ENCODE measurements around the gene TBC1D14. TPM values are rescaled to one million over a fixed set of nuclear protein-coding genes. Genes with fewer than 3 reads are reported as not detected.

TBC1D14 gene
- total RNA-seq, 1 experiment from 2014 or later = 50.2 TPM

DNA sequence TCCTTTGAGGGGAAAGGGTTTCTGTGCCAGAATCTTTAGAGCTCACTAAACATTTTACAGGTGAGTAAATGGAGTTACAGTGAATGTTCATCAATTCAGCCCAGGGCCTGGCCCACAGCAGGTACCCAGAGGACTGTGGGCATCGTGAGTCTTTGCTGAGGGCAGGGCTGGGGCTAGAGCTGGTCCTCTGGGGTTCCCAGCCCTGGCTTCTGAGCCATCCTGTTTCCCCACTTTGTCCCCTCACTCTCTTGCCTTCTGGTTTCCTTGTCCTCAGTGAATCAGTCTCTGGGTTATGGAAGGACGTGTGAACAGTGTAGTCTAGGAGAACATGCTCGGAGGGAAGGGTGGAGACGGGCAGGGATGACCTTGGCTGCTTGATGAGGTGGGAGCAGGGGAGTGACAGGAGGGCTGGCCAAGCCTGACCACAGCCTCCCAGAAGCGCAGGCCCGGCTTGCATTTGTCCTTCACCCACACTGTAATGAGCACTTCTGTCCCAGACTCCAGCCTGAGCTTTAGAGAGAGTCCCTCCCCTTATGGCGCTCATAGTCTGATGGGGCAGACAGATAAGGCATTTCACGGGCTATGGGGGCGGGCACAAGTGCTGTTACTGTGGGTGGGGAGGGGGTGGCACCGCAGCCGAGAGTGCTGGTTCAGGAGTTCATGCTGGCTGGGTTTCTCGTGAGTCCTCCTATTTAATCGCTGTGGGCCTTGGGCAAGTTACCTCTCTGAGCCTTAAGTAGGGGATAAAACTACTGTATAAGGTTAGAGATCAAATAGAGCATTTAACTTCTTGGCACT, 17.3 kb downstream of the TBC1D14 start:
- Histone ChIP-seq H3K27ac (ENCODE audit: insufficient read length, low read depth, low read length) (no peak overlapping the region), H3K9me3 (ENCODE audit: control insufficient read depth, low read depth, low read length) (no peaks in the 10 kb centered on the region), H4K8ac (replicated peaks; ENCODE audit: insufficient read length, low read depth, low read length) (no peak overlapping the region), H3K18ac (ENCODE audit: insufficient read length, low read depth, low read length) (no peak overlapping the region), H3K56ac (ENCODE audit: insufficient read length, low read depth, low read length) (no peak overlapping the region), H3K14ac (ENCODE audit: insufficient read depth, low read length) (no peak overlapping the region), H2BK5ac (ENCODE audit: insufficient read length, low read length) (no peak overlapping the region), H4K5ac (ENCODE audit: insufficient read length, low read depth, low read length) (no peak overlapping the region), H2BK120ac (ENCODE audit: low read depth, low read length, poor library complexity, severe bottlenecking) (no peak overlapping the region), H3T11ph (ENCODE audit: low read length) (no peak overlapping the region), H3K23me2 (ENCODE audit: insufficient read length, low read depth, low read length, poor library complexity, severe bottlenecking) (no peaks in the 10 kb centered on the region), H2AFZ (ENCODE audit: low read length) (no peak overlapping the region), H2BK12ac (ENCODE audit: insufficient read length, low read depth, low read length) (no peak overlapping the region), H3K4ac (ENCODE audit: low read depth, low read length) (no peak overlapping the region), H3K79me2 (ENCODE audit: insufficient read depth, low read length) (no peaks in the 10 kb centered on the region; the same call in 1 of the 2 replicates), H4K91ac (ENCODE audit: insufficient read length, low read depth, low read length) (no peak overlapping the region), H2AK5ac (ENCODE audit: insufficient read length, low read length) (no peak overlapping the region), H3K4me2 (ENCODE audit: insufficient read depth, insufficient read length, low read length) (no peak overlapping the region), H2BK20ac (ENCODE audit: low read depth, low read length, poor library complexity, severe bottlenecking) (no peak overlapping the region), H3K9ac (ENCODE audit: extremely low read depth, insufficient read length, low read length) (no peak overlapping the region), H2BK15ac (ENCODE audit: low read depth, low read length) (no peak overlapping the region), H3K27me3 (ENCODE audit: insufficient read depth, low read length) (no peaks in the 10 kb centered on the region), H3K4me1 (ENCODE audit: insufficient read depth, low read length) (no peaks in the 10 kb centered on the region), H3K79me1 (ENCODE audit: insufficient read depth, low read depth, low read length, poor library complexity, severe bottlenecking) (no peaks in the 10 kb centered on the region), H4K20me1 (ENCODE audit: control insufficient read depth, insufficient read depth, insufficient read length) (peaks cover 5% of the 10 kb centered on the region), H3K23ac (ENCODE audit: insufficient read length, low read depth, low read length) (no peak overlapping the region)
- H3K27me3 Mint-ChIP-seq (ENCODE audit: low read depth) = no peaks in the 10 kb centered on the region
- peaks cover 12 to 32% (median 29%) of the 10 kb centered on the region in 3 experiments; a peak in 5 of 7 replicates for H3K36me3 Mint-ChIP-seq (ENCODE audit: insufficient read depth in 1 of 3, low read depth in 3 of 3)
- H3K9me3 Mint-ChIP-seq = no peaks in the 10 kb centered on the region
- no peak overlapping the region for H3K4me3 Mint-ChIP-seq
- WGBS (ENCODE audit: extremely low coverage, insufficient read length, low lambda C conversion rate) = no CpG with 5 or more reads among the region's 13 CpGs
- no peak for TF ChIP-seq CTCF (conservative IDR thresholded peaks at IDR 0.05)
- peaks cover 20 to 27% of the 10 kb centered on the region in 2 experiments for H3K4me1 Mint-ChIP-seq
- peak overlapping the region in 1 of 3 experiments; percentile 15; a peak in 1 of 7 replicates for H3K27ac Mint-ChIP-seq
- DNase-seq = no peak
